HepG2 (cell line): ENCODE results near the gene PELI2. TPM values are rescaled to one million over a fixed set of nuclear protein-coding genes. Genes with fewer than 3 reads are reported as not detected.

Source experiments
- ARID3A ChIP-seq: IDR thresholded peaks from 2 replicates; pipeline ENCODE4 v1.6.1; 2012; ENCODE audit warnings: low read depth, low read length, improper control_type of control experiment
- ARNTL ChIP-seq: sonication (generic); formaldehyde crosslinking; IDR thresholded peaks from 2 replicates; pipeline ENCODE4 v1.4.0; 2020; ENCODE audit warnings: mild to moderate bottlenecking, missing genetic modification reagents
- CBX5 ChIP-seq: sonication (generic); formaldehyde crosslinking; IDR thresholded peaks from 2 replicates; pipeline ENCODE4 v1.4.0; 2020; ENCODE audit warnings: missing genetic modification reagents, borderline replicate concordance
- GATAD1 ChIP-seq: IDR thresholded peaks from 2 replicates; pipeline ENCODE4 v1.6.1; 2016; ENCODE audit warnings: missing genetic modification reagents, missing compliant biosample characterization
- HOXA9 ChIP-seq: sonication (generic); formaldehyde crosslinking; IDR thresholded peaks from 2 replicates; pipeline ENCODE4 v1.8.1; 2022; ENCODE audit warnings: missing genetic modification reagents, mild to moderate bottlenecking, moderate library complexity, borderline replicate concordance
- POLR2A ChIP-seq, 2 experiments: IDR thresholded peaks; 2 replicates each; pipeline ENCODE4 v1.6.1; 2011; ENCODE audit warnings: low read depth in 2 of 2, low read length in 2 of 2, mild to moderate bottlenecking in 1 of 2, moderate library complexity in 1 of 2; ENCODE audit not compliant: insufficient read depth in 1 of 2
- SALL2 ChIP-seq: sonication (generic); formaldehyde crosslinking; IDR thresholded peaks from 2 replicates; pipeline ENCODE4 v1.8.1; 2023; ENCODE audit warnings: mild to moderate bottlenecking, missing genetic modification reagents, inconsistent platforms
- SIN3B ChIP-seq: fragments of 150-350 bp; IDR thresholded peaks from 2 replicates; pipeline ENCODE4 v1.6.1; 2014; ENCODE audit warnings: low read length
- THAP11 ChIP-seq: IDR thresholded peaks from 2 replicates; pipeline ENCODE4 v1.6.1; 2016; ENCODE audit warnings: missing biosample characterization, missing genetic modification reagents
- ZC3H4 ChIP-seq: sonication (generic); formaldehyde crosslinking; IDR thresholded peaks from 2 replicates; pipeline ENCODE4 v1.4.0; 2020; ENCODE audit warnings: missing genetic modification reagents, borderline replicate concordance
- ZNF180 ChIP-seq: sonication (generic); formaldehyde crosslinking; IDR thresholded peaks from 2 replicates; pipeline ENCODE4 v1.4.0; 2020; ENCODE audit warnings: low read depth, missing genetic modification reagents, borderline replicate concordance
- ZNF281 ChIP-seq: sonication (generic); formaldehyde crosslinking; IDR thresholded peaks from 2 replicates; pipeline ENCODE4 v1.4.0; 2020; ENCODE audit warnings: missing genetic modification reagents, borderline replicate concordance
- ZNF331 ChIP-seq: sonication (generic); formaldehyde crosslinking; IDR thresholded peaks from 2 replicates; pipeline ENCODE4 v1.4.0; 2020; ENCODE audit warnings: missing genetic modification reagents
- ZNF333 ChIP-seq: sonication (generic); formaldehyde crosslinking; IDR thresholded peaks from 2 replicates; pipeline ENCODE4 v1.4.0; 2020; ENCODE audit warnings: mild to moderate bottlenecking, missing genetic modification reagents, borderline replicate concordance
- ZNF850 ChIP-seq: sonication (generic); formaldehyde crosslinking; conservative IDR thresholded peaks from 2 replicates; pipeline ENCODE4 v1.9.0; 2021; ENCODE audit warnings: mild to moderate bottlenecking, missing genetic modification reagents
- ZNF891 ChIP-seq: sonication (generic); formaldehyde crosslinking; IDR thresholded peaks from 2 replicates; pipeline ENCODE4 v1.5.0; 2020; ENCODE audit warnings: mild to moderate bottlenecking, missing genetic modification reagents
- polyA plus RNA-seq, 8 experiments: library from polyadenylated mRNA; depleted of rRNA in 3 of 8; stranded (reverse) in 7 of 8; unstranded in 1 of 8; fragments of >200 nt; fragmentation: Illumina TruSeq in 4 of 8; extraction: Trizol in 4 of 8; gene quantifications; 2 replicates each; pipeline versions ENCODE4 v1.2.1 to v1.2.3, GENCODE V29; 2011 to 2016; ENCODE audit warnings: low read depth in 4 of 8, missing spikeins in 1 of 8, mixed read lengths in 1 of 8; ENCODE audit not compliant: insufficient read depth in 1 of 8
- total RNA-seq, 5 experiments: library from RNA; depleted of rRNA; stranded (reverse); fragments of >200 nt; fragmentation: Illumina TruSeq; extraction: Trizol; gene quantifications; 2 replicates each; pipeline ENCODE4 v1.2.3, GENCODE V29; 2016; ENCODE audit warnings: low read depth in 1 of 5
- TF ChIP-seq, protein P1 (sequence below): sonication (generic); formaldehyde crosslinking; IDR thresholded peaks from 2 replicates; pipeline ENCODE4 v1.8.0; 2022; ENCODE audit warnings: mild to moderate bottlenecking, missing genetic modification reagents; ENCODE audit not compliant: insufficient replicate concordance
- TF ChIP-seq, protein P2 (sequence below): sonication (generic); formaldehyde crosslinking; IDR thresholded peaks from 2 replicates; pipeline ENCODE4 v1.4.0; 2020; ENCODE audit warnings: missing genetic modification reagents

PELI2 gene
- total and polyA plus RNA-seq, 2 of the 13 experiments (the other 11 are each of a cell fraction or from before 2014, with no cell fraction given), result 0.07 TPM; not detected in 1

DNA sequence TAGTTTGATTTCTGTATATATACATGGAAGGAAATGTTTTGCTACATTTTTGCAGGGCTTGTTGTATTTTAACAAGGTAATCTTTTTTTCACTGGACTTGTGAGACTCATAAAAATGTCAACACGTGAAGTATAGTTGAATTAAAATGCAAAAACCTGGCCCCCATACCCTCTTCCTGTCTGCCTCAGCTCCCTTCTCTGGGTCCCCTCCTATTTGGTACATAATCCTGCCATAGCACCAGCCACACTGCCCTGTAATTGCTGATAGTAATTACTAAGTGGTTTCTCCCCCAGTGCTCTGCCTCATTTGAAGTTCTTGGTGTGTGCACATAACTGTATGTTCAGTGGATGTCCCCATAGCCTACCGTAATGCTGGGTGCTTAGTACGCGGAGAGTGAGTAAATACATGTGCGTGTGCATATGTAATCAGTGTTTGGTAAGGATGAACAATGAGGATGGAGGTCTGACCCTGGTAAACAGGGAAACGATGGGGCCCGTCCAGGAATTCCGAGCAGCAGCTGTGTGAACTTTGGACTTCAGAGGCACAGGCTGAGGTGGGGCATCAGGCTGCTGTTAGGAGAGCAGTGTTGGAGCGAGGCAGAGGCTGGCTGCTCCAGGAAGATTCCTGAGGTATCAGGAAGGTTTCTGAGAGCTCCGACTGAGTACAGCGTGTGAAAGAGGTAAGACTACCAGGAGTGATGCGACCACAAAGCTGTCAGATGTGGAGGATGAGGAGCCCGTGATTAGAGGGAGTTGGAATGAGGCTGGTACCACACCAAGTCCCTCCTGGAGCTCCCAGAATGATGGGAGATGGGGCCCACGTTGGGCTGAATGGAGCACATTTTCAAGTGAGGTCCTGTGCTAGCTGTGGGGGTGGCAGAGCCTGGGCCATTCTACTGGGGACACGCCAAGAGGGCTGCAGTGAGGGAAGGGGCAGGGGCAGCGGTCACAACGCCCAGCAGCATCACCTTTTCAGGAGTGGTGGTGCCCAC is 106.8 kb downstream of the PELI2 start (continued):
- TF ChIP-seq, protein P1, sequence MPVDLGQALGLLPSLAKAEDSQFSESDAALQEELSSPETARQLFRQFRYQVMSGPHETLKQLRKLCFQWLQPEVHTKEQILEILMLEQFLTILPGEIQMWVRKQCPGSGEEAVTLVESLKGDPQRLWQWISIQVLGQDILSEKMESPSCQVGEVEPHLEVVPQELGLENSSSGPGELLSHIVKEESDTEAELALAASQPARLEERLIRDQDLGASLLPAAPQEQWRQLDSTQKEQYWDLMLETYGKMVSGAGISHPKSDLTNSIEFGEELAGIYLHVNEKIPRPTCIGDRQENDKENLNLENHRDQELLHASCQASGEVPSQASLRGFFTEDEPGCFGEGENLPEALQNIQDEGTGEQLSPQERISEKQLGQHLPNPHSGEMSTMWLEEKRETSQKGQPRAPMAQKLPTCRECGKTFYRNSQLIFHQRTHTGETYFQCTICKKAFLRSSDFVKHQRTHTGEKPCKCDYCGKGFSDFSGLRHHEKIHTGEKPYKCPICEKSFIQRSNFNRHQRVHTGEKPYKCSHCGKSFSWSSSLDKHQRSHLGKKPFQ (CRISPR knock-in tag), result no peak
- no peak for TF ChIP-seq HOXA9 (CRISPR knock-in tag)
- TF ChIP-seq ARID3A, result peak; percentile 53; the same call in 1 of the 2 replicates
- TF ChIP-seq CBX5 (CRISPR knock-in tag), result peak; percentile 69; the same call in 1 of the 2 replicates
- TF ChIP-seq SALL2 (CRISPR knock-in tag), result no peak
- 0 out of 2 replicates have a peak, but pooled peaks have one; percentile 20 for TF ChIP-seq GATAD1 (CRISPR knock-in tag)
- TF ChIP-seq ZNF331, result peak; percentile 28; the same call in 1 of the 2 replicates
- no peak for TF ChIP-seq ZNF850 (CRISPR knock-in tag)
- no peak for TF ChIP-seq ZC3H4
- no peak for TF ChIP-seq ZNF180 (CRISPR knock-in tag)
- no peak for TF ChIP-seq ARNTL (CRISPR knock-in tag)
- TF ChIP-seq, protein P2, sequence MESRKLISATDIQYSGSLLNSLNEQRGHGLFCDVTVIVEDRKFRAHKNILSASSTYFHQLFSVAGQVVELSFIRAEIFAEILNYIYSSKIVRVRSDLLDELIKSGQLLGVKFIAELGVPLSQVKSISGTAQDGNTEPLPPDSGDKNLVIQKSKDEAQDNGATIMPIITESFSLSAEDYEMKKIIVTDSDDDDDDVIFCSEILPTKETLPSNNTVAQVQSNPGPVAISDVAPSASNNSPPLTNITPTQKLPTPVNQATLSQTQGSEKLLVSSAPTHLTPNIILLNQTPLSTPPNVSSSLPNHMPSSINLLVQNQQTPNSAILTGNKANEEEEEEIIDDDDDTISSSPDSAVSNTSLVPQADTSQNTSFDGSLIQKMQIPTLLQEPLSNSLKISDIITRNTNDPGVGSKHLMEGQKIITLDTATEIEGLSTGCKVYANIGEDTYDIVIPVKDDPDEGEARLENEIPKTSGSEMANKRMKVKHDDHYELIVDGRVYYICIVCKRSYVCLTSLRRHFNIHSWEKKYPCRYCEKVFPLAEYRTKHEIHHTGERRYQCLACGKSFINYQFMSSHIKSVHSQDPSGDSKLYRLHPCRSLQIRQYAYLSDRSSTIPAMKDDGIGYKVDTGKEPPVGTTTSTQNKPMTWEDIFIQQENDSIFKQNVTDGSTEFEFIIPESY (CRISPR knock-in tag), result peak; percentile 9; the same call in 1 of the 2 replicates
- no peak for TF ChIP-seq SIN3B
- no peak for TF ChIP-seq POLR2A (IDR thresholded peaks at IDR 0.05; ENCODE audit: insufficient read depth in 1 of 2, low read depth in 2 of 2, low read length in 2 of 2)
- peak; percentile 40; the same call in 1 of the 2 replicates for TF ChIP-seq THAP11 (CRISPR knock-in tag)
- TF ChIP-seq ZNF333 (CRISPR knock-in tag), result no peak
- TF ChIP-seq ZNF891, result no peak
- TF ChIP-seq ZNF281, result peak; percentile 54; the same call in 1 of the 2 replicates
